ENCODE data around the gene HTD2.

HTD2 gene

DNA sequence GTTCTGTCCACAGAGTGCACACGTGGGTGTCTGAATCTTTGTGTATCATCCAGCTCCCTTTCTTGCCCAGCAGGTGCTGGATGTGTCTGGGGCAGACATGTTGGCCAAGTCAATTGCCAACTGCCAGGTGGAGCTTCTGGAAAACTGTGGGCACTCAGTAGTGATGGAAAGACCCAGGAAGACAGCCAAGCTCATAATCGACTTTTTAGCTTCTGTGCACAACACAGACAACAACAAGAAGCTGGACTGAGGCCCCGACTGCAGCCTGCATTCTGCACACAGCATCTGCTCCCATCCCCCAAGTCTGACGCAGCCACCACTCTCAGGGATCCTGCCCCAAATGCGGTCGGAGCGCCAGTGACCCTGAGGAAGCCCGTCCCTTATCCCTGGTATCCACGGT, 12.8 kb upstream of the HTD2 start:
- DNase-seq, result no peak

DNA sequence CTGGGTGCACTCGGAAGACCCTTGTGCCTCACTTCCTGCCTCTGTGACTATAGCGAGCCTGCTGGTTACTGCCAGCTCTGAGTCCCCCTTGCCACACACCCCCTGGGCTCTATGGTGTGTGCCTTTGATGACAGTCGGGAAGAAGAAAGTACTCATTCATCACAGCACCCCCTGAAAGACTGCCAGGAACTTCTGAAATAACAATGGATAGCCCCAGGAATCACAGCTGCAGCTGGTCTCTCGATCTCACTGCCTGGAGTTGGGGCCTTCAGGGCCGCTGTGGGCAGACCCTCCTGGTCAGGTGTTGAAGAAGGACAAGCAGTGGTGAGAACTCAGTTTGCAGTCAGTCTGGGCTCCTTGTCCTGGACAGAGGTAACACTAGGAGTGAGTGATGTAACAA, 10.1 kb upstream of the HTD2 start:
- no peak for DNase-seq

DNA sequence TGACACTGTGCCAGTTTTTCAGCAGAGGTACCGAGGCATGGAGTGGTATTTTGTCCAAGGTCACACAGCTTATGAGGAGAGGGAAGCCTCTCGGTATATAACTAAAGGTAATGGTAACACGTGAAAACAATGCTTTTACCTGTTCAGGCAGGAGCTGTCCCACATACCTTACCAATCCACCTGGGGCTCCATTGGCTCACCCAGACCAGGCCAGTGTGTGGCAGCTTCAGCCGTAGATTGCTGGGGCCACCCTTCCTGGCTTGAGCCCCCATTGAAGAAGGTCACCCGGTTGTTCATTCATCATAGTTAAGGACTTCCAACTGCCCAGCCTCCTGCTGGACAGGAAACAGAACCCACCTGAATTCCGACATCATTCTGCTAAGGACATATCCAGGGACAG, 9.5 kb upstream of the HTD2 start:
- no peak for DNase-seq

DNA sequence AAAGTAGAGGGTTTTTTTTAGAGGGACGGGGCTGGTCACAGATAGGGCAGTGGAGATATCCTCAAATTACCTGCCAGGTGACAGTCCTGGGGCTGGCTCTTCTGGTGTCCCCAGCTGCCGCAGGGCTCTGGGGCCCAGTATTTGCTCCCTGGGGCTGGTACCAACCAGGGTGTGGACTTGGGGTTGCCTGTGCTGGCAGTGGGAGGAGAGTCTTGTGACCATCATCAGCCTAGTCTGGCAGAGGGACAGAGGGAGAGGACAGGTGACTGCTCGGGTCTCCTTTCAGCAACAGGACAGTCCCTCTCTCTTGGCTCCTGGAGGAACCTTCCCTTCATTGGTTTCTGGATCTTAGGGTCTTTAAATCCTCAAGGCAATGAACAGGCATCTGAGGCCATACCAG, 8.1 kb upstream of the HTD2 start:
- DNase-seq, result no peak

DNA sequence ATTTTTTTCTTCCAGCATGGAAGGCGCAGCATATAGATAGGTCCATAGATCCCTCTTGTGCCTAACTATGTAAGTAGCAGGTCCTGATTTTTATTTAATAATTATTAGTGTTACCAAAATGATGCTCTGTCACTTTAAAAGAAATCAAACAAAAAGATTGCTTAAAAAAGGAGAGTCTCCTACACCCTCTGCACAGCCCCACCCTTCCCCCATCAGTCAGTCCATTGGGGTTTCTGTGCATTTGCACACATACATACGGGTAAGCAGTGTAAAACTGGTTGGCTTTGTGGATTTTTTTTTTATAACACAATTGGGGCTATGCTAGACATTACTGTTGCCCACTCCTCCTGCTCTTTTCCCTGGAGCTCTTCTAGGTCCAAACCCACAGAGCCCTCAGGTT, 7.2 kb upstream of the HTD2 start:
- DNase-seq, result no peak

DNA sequence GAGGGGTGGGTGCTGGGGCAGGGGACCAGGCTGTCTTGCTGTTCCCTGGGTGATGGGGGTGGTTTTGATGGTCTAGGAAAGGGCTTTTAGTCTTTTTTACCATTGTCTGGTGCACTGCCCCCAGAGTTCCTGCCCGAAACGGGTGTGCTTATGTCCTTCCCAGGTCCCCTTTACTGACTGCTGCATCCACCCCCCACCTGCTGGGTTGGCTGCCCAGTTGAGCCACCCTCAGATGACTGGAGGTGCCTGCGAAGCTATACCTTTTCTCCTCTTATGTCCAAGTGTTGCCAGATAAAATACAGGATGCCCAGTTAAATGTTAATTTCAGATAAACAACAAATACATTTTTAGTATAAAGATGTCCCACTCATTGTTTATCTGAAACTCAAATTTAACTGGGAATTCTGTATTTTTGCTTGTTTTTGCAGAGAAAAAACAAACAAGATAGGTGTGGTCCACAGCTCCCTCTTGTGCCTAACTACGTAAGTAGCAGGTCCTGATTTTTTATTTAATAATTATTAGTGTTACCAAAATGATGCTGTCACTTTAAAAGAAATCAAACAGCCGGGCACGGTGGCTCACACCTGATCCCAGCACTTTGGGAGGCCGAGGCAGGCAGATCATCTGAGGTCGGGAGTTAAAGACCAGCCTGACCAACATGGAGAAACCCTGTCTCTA, 6.3 kb upstream of the HTD2 start:
- DNase-seq, result no peak

DNA sequence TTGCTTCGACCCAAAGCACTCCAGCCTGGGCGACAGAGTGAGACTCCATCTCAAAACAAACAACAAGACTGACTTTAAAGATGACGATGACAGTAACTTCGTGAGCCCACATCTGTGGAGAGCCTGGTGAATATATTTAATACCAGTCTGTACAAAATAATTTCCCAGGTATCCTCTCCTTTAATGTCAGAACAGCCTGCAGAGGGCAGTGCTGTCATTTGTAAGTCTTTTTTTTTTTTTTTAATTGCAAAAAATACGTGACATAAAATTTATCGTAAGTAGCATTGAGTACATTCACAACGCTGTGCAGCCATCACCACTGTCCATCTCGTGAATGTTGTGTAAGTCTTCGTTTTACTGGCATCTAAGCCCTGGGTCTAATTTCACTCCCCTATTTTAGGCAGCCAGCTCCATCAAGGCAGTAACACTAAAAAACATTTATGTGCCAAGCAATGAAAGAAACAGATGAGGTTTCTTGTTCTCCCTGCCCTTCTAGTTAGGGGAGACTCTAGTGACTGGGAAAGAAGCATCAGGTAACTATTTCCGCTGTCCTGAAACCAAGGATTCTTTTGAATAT, 1.4 kb downstream of the HTD2 start:
- DNase-seq, result peak; percentile 50

DNA sequence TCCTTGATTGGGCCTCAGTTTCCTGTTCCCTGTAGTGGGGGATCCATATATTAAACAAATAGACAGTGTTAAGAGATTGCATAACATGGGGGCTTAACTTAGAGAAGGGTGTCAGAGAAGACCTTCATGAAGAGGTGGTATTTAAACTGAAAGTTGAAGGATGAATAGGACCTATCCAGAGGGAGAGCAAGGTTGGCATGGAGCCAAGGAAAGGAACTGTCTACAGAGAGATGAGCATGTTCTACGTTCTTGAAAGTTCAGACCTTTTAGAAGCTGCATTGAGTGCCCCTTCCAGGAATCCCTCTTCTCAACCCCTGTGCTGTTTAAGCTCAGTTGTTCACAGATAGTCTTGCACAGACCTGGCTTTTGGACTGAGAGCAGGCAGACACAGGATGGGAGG, 2.4 kb downstream of the HTD2 start:
- no peak for DNase-seq

DNA sequence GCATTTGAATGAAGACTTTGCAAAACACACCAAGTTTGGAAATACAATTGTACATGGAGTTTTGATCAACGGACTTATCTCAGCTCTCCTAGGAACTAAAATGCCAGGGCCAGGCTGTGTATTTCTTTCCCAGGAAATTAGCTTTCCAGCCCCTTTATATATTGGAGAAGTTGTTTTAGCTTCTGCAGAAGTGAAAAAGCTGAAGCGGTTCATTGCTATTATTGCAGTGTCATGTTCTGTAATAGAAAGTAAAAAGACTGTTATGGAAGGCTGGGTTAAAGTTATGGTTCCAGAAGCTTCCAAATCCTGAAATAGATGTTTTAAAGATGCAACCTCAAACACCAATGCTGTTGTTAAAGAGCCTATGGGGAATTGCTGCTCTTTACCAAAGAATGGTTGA, 11.5 kb downstream of the HTD2 start:
- DNase-seq, result no peak

DNA sequence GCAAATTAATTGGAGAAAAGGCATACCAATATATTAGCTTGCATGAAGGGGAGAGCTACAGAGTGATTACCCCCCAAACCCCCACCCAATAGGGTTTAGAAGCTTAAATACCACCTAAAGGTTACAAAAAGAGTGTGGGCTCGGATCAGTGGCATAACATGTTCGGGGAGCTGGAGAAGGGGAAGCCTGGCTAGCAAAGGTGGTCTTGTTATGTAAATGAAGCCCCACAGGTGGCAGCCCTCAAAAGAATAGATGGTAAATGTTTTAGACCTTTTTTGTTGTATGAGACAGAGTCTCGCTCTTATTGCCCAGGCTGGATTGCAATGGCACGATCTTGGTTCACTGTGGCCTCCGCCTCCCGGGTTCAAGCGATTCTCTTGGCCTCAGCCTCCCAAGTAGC, 15.5 kb downstream of the HTD2 start:
- no peak for DNase-seq

DNA sequence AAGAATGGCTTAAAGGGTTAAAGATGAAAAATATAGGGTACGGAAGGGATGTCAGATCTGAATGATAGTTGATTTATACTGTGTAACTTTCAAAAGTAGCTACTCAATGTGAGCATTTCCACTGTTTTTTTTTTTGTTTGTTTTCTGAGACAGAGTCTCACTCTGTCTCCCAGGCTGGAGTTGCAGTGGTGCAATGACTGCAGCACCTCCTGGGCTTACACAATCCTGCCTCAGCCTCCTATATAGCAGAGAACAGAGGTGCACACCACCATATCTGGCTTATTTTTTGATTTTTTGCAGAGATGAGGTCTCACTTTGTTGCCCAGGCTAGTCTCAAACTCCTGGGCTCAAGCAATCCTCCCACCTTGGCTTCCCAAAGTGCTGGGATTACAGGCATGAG, 16.5 kb downstream of the HTD2 start:
- DNase-seq, result no peak

DNA sequence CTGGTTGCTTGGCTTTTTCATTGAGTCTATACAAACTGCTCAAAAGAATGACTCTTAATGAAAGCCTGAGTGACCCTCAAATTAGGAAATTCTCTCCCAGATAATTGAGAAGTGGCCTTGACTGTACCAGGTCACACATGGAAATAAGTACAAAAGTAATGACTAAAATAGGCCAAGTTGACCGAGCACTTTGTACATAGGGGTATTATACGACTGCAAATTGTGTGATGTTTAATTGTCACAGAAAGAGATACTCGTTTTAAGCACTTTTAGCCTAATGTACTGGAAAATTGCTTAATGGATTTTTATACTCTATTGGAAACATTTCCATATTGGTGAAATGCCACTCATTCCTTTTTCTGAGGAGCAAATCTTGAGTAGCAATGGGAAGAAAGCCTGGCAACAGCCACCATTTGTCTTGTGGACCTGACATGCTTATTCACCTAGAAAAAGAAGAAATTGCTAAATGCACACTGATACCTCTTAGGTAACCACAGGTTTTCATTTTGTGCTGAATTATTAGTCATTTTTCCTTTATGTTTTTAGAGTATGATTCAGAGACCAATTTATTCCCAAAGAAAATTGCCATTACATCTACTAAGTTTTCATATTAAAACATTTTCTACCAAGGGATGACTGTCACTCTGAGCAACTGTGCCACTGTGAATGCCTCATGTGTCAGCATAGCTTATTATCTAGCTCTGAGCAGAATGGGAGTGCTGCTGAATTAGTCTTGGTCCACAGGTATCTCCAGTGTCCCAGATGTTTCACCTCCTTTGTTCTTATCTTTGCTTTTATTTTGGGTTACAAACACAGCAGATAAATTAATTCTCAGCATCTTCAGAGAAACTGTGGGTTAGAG, 17.4 kb downstream of the HTD2 start:
- DNase-seq, result no peak

DNA sequence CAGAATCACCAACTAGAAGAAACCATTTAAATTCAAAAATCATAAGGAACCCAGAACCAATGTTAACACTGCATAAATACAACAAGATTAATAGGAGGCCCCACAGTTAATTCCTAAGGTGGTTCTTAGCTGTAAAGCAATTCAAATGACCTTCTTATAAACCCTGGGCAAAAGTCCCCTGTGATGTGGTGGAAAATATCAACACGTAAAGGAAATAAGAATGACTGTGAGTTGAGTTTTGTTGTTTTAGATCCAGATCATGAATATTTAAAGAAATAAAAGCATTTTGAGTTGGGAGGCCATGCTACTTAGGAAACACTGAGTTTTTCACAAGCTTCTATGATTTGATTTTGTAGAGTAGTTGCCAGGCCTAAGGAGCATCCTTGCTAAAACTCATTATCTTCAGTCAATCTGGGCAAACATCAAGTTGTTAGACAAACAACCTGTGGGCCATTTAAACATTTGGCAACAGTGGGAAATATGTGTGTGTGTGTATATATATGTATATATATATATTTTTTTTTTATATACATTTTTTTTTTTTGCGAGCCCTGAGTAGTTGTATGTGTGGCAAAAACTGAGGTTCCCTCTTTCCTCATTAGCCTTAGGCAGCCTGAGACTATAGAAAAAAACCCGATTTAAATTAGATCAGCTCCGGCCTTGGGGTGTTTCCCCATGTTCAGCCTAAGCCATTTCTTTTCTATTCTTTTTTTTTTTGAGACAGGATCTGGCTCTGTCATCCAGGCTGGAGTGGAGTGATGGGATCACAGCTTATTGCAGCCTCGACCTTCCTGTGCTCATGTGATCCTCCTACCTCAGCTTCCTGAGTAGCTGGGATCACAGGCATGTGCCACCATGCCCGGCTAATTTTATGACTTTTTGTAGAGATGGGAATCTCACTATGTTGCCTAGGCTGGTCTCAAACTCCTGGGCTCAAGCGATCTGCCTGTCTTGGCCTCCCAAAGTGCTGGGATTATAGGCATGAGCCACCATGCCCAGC, 18.4 kb downstream of the HTD2 start:
- DNase-seq, result no peak

DNA sequence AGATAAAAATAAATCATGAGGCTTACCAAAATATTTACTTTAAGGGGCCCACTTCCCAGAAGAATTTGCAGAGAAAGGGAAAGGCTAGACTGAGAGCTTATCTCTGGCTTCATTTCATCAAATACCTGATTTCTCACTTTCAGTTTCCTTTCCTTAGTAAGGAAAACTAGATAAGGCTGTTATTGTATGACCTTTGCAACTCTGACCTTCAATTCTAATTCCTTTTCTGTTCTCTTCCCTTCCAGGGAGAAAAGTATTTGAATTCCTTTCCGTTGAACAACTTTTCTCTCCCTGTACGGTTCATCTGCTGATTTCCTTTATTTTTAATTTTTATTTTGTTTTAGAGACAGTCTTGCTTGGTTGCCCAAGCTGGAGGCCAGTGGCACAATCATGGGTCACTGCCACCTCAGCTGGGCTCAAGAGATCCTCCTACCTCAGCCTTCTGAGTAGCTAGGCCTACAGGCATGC, 19.2 kb downstream of the HTD2 start:
- no peak for DNase-seq

DNA sequence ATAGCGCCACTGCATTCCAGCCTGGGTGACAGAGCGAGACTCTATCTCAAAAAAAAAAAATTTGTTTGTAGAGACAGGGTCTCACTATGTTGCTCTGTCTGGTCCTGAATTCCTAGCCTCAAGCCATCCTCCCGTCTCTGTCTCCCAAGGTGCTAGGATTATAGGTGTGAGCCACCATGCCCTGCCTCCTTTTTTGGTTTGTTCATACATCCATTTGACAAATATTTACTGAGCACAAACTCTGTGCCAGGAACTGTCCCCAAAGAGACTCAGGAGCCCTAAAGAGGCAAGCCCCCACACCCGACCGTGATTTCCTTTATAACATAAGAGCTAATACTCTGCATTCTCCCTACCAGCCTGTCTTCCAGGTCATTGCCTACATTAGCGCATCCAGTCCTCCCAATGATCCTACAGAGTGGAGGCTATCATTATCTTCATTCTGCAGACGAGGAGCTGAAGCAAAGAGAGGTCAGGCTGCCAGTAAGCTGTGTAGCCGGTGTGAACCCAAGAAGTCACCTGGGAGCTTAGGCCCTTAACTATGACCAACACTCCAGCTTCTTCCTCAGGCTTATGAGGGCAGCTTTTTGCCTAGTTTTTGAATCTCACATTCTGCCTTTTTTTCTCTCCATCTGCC, 20.1 kb downstream of the HTD2 start:
- no peak for DNase-seq

DNA sequence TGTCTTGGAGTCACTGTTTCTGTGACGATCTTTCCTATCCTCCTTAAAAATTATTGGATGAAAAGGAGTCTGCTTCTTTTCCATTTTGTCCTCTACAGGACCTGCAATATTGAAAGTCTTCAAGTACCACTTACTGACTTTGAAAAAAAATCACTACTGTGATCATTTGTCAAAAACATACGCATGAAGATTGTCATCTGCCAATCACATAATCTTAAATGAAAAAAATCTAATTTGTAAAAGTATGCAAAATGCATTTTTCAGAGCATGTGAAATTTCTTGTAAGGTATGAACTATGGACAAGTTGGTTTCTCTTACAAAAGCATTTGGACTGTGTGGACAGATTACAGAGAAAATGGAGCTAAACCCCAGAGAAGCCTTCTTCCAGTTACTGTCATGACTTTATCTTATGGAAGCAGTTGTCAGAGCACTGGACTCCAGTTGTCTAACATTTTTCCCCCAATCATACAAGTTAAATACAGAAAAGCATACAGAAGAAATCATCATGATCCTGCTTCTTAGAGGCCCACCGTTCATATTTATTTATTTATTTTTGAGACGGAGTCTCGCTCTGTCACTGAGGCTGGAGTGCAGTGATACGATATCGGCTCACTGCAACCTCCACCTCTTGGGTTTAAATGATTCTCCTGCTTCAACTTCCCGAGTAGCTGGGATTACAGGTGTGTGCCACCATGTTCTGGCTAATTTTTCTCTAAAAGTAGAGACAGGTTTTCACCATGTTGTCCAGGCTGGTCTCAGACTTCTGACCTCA, 23.0 kb downstream of the HTD2 start:
- no peak for DNase-seq

DNA sequence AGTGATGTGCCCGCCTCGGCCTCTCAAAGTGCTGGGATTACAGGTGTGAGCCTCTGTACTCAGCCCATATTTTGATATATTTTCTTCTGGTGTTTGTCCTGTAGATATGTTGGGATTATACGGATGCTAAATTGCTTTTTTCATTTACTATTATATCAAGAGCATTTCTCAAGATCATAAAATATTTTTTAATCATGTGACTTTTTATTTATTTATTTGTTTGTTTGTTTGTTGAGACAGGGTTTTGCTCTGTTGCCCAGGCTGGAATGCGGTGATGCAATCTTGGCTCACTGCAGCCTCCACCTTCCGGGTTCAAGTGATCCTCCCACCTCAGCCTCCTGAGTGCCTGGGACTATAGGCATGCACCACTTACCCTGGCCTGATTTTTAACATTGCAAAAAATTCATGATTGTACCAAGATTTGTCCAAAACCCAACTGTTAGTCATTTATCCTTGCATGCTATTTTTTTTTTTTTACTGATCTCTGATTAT, 23.6 kb downstream of the HTD2 start:
- no peak for DNase-seq

DNA sequence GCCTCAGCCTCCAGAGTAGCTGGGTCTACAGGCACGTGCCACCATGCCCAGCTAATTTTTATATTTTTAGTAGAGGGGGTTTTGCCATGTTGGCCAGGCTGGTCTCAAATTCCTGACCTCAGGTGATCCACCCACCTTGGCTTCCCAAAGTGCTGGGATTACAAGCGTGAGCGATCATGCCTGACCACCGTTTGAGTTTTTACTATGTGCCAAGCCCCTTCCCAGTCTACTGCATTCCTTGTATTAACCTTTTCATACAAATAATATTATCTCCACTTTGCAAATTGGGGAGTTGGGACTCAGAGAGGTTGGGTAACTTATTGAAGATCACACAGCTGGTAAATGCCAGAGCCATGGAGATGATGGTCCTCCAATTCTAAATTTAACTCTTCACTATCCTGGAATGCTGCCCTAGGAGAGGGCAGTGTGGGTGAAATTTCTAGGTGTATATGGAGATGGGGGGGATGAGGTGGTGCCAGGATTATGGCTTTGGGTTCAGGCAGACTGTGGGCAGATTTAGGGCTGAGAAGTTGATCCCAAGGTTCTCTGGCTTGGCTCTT, 25.4 kb downstream of the HTD2 start:
- no peak for DNase-seq

DNA sequence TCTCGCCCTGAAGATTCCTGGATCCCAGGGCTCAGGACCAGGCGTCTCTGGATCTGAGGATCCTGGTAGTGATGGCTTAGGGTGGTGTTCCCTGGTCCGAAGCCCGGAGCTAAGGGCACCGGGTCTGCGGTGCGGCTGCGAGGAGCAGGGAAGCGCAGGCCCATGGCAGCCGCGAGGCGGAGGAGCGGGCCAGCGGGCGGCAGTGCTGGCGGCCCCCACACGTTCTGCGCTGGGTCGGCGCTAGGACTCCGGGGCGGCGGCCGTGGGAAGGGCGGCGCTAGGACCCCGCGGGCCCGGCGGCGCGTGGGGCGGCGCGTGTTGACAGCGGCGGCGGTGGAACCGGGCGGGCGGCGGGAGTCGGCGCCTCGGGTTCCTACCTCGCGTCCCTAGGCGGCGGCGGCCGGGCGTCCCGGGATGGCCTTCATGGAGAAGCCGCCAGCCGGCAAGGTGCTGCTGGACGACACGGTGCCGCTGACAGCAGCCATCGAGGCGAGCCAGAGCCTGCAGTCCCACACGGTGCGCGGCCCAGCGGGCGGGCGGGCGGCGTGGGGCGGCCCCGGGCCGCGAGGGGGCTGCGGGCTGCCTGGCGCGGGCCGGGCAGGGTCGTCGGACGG, 26.4 kb downstream of the HTD2 start, which contains the start of gene PXK:
Gene PXK (plus strand): TSS at position 318 of the 614 bp plus-strand sequence. CDS start 97 bp downstream, at position 415.
- DNase-seq, result peak; percentile 78
